Right lobe of liver (tissue), 4 donors: Measurements from ENCODE around the gene RBM18.

Experiments used
- CTCF ChIP-seq, 4 donors: fragments of 200-600 bp in 3 of 4; fragments of 450-650 bp in 1 of 4; IDR thresholded peaks; one replicate each; pipeline versions ENCODE4 v1.5.1 to v1.8.0; 2016 to 2022; ENCODE audit warnings: antibody characterized with exemption in 4 of 4, mild to moderate bottlenecking in 2 of 4
- POLR2A ChIP-seq: fragments of 450-650 bp; IDR thresholded peaks from one replicate; pipeline ENCODE4 v1.6.1; 2017; ENCODE audit warnings: antibody characterized with exemption, mild to moderate bottlenecking
- donor health status: DM: no; HTN: no; CAD: no.
- donor health status: DM: no; HTN: no; CAD: no.
- donor health status: DM: no; HTN: yes; CAD: no.

- TF ChIP-seq POLR2A, result no peak
- TF ChIP-seq CTCF (IDR thresholded peaks at IDR 0.05), result no peak
Measured at GRCh38 chr9:122212473-122213004, 52.1 kb downstream of the RBM18 start.
